HG03025 (cell line): ENCODE data around the gene NFAM1.

ENCODE experiments used
- ATAC-seq: cut with Tn5 transposase; IDR thresholded peaks from one replicate; pipeline ENCODE4 v1.9.1; 2021; ENCODE audit warnings: mild to moderate bottlenecking, moderate library complexity; ENCODE audit not compliant: unreplicated experiment, low FRiP score

Gene NFAM1

GRCh38 chr22:42432020-42432596, at the start of gene NFAM1:
Gene NFAM1, minus strand, starts transcription at chr22:42432403. Its CDS starts 46 bp downstream, at chr22:42432357.
- no peak for ATAC-seq

GRCh38 chr22:42475122-42475521, 42.9 kb upstream of the NFAM1 start:
- no peak for ATAC-seq

- ATAC-seq: no peak
Measured at GRCh38 chr22:42473484-42474193, 41.4 kb upstream of the NFAM1 start.

GRCh38 chr22:42472671-42473070, 40.5 kb upstream of the NFAM1 start:
- ATAC-seq: no peak

- ATAC-seq: no peak
Measured at GRCh38 chr22:42471441-42471840, 39.2 kb upstream of the NFAM1 start.

GRCh38 chr22:42470366-42471082, 38.3 kb upstream of the NFAM1 start:
- ATAC-seq: no peak

- ATAC-seq: no peak
Measured at GRCh38 chr22:42468841-42469240, 36.6 kb upstream of the NFAM1 start.

GRCh38 chr22:42462016-42462415, 29.8 kb upstream of the NFAM1 start:
- no peak for ATAC-seq

GRCh38 chr22:42461511-42461910, 29.3 kb upstream of the NFAM1 start:
- ATAC-seq: no peak

GRCh38 chr22:42459287-42460063, 27.3 kb upstream of the NFAM1 start:
- ATAC-seq: no peak

GRCh38 chr22:42452916-42453315, 20.7 kb upstream of the NFAM1 start:
- ATAC-seq: no peak

GRCh38 chr22:42452456-42452855, 20.3 kb upstream of the NFAM1 start:
- ATAC-seq: no peak

- ATAC-seq: no peak
Measured at GRCh38 chr22:42451499-42452145, 19.4 kb upstream of the NFAM1 start.

- ATAC-seq: no peak
Measured at GRCh38 chr22:42450862-42451261, 18.7 kb upstream of the NFAM1 start.

GRCh38 chr22:42446151-42446550, 13.9 kb upstream of the NFAM1 start:
- no peak for ATAC-seq

- ATAC-seq: no peak
Measured at GRCh38 chr22:42444077-42444904, 12.1 kb upstream of the NFAM1 start.

- no peak for ATAC-seq
Measured at GRCh38 chr22:42443240-42444076, 11.3 kb upstream of the NFAM1 start.

GRCh38 chr22:42442748-42443147, 10.5 kb upstream of the NFAM1 start:
- ATAC-seq: no peak

- ATAC-seq: no peak
Measured at GRCh38 chr22:42440728-42441127, 8.5 kb upstream of the NFAM1 start.
